ENCODE measurements around the gene TEX51.

The TEX51 gene

DNA sequence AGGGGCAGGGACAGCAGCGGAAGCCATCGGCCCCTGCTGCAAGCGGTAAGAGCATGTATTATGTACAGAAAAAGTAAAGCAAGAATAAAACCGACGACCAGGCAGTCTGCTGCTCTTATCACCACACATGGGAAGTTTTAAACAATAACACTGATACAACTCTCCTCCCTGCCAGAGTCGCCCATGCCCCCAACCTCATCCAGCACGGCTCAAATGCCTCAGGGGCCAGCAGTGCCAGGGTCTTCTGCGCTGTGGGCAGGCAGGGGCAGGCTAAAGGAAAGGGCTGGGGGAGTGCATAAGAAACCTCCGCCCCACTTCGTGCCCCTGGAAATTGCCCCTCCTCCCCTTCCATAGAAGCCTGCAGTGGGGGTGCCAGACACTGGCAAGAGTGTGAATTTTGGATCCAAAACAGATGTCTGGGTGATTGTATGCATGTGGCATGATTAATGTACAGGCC is 10.1 kb downstream of the TEX51 start:
- no peak overlapping the region for H3K27ac ChIP-seq
- TF ChIP-seq, protein P1, sequence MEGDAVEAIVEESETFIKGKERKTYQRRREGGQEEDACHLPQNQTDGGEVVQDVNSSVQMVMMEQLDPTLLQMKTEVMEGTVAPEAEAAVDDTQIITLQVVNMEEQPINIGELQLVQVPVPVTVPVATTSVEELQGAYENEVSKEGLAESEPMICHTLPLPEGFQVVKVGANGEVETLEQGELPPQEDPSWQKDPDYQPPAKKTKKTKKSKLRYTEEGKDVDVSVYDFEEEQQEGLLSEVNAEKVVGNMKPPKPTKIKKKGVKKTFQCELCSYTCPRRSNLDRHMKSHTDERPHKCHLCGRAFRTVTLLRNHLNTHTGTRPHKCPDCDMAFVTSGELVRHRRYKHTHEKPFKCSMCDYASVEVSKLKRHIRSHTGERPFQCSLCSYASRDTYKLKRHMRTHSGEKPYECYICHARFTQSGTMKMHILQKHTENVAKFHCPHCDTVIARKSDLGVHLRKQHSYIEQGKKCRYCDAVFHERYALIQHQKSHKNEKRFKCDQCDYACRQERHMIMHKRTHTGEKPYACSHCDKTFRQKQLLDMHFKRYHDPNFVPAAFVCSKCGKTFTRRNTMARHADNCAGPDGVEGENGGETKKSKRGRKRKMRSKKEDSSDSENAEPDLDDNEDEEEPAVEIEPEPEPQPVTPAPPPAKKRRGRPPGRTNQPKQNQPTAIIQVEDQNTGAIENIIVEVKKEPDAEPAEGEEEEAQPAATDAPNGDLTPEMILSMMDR (conservative IDR thresholded peaks at IDR 0.05): no peak

DNA sequence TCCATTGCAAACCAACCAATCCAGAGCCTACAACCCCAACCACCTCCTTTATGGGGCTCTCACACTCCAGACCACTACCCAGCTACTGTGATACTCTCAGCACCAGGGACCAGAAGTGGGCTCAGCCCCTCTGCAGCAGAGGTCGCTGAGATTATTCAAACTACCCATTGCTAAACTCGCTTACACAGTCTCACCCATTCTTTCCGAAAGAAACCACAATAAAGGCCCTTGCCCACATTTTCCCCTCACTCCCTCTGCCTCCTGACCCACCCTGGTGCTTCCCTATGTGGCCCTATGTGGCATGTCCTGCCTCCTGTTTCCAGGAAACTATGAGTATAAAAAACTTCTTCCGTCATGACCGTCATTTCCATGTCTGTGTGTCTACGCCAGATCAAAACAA is 10.7 kb downstream of the TEX51 start:
- TF ChIP-seq, protein P1 (conservative IDR thresholded peaks at IDR 0.05): no peak
- H3K27ac ChIP-seq: no peak overlapping the region

DNA sequence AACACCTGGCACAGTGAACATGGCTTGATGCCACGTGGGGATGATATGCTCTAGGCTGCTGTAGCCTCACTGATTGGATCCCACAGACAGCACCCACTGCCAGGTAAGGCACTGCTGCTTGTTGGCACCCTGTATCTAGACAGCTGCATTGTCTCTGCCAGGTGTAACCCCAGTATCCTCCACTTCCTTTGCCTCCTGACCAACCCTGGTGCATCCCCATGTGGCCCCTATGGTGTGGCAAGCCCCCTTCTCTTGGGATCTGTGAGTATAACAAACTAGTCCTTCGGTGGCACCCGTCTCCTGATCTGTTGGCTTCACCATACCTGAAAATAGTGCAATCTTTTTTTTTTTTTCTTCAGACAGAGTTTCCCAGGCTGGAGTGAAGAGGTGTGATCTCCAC is 11.1 kb downstream of the TEX51 start:
- no peak overlapping the region for H3K27ac ChIP-seq
- TF ChIP-seq, protein P1 (conservative IDR thresholded peaks at IDR 0.05): no peak

DNA sequence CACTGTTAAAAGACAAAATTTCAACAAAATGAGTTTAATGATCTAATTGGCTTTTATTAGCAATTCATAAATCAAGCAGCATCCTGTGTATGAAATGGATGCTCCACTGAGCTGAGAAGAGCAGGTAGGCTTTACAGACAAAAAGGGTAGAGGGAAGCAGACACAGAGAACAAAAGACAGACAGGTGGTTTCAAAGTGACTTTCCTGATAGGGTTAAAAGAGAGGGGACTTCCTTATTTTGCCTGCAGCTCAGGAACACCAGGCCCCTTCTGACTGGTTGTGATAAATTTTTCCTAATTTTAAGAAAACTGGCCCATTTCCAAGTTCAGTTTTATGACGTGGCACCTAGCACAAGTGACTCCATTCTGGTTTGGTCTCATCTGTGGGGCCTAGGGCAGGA is 11.9 kb downstream of the TEX51 start:
- no peak overlapping the region for H3K27ac ChIP-seq
- TF ChIP-seq, protein P1 (conservative IDR thresholded peaks at IDR 0.05): no peak

DNA sequence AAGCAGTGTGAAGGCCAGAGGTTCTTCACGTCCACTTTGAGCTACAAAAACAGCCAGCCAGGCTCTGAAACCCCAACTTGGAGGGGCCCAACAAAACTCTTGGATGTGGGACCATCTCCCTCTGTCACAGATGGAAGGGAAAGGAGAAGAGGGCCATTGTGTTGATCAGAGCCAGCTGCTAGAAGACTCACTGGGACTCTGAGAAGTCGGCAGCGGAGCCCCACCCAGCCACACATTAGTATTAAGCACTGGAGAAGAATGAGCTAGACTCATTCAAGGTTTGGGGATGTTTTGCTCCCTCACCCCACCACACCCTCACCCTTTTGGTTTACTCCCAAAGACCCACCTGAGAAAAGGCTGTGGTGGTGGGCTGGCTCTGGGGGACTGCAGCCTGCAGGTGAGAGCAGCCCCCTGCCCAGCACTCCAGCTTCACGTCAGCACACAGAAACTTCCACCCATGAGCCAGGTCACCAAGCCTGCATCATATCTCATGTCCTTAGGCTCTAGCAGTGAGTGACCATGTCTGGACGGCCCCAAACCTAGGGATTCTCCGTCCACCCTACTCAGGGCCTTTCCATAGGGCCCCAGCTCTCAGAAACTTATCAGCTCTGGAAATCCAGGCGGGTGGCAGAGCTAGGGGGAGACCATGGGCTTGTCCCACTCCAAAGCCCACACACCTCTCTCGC is 12.6 kb downstream of the TEX51 start:
- H3K27ac ChIP-seq: no peak overlapping the region
- TF ChIP-seq, protein P1 (conservative IDR thresholded peaks at IDR 0.05): no peak

DNA sequence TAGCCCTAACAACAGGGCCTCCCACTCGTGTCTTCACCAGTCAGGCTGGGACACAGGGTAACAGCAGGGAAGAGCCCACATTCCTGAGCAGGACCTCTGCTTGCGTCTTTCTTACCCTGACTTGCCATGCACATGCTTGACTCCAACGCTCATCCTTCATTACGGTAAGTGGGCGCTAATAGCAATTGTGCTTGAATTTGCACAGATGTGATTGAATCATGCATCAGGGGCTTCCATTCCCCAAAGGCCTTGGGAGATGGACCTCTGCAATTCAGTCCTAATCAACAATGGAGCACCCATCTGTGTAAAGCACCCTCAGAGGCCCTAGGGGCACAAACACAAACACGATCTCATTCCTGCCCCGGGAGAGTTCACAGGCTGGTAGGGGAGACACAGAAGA is 13.5 kb downstream of the TEX51 start:
- TF ChIP-seq, protein P1 (conservative IDR thresholded peaks at IDR 0.05): no peak

DNA sequence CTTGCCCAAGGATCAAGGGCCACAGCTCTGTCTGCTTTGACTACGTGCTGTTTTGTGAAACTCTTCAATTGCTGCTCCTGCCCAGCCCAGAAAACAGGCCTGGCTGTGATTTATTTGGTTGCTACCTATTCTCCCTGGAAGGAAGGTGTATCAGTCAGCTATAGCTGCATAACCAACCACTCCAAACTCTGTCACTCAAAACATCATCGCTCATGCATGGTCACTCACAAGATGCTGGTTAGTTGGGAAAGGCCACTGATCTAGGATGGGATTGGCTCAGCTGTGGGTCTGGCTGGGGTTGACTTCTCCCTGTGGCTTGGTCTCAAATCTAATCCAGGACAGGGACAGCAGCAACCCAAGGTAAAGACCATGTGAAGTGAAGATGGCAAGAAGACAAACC is 14.6 kb downstream of the TEX51 start:
- H3K27ac ChIP-seq: no peak overlapping the region

More for the DNA sequence above, 13.5 kb downstream of the TEX51 start:
- H3K27ac ChIP-seq: no peak overlapping the region

More for the DNA sequence above, 14.6 kb downstream of the TEX51 start:
- TF ChIP-seq, protein P1 (conservative IDR thresholded peaks at IDR 0.05): no peak
